Measurements from ENCODE around the gene TRAM2.
A peak's percentile ranks its signal among the peaks of the same experiment; 100 is the strongest.

GRCh38 chr6:52482903-52483670 lies 93.8 kb downstream of the TRAM2 start:
- TF ChIP-seq POLR2AphosphoS5 (IDR thresholded peaks at IDR 0.05) (peak in 1 of 2 donors; percentile 16), CTCF (IDR thresholded peaks at IDR 0.05) (no peak)
